Breast epithelium (tissue), 3 donors: Measurements from ENCODE around the gene NUTF2.

ENCODE experiments used
- POLR2AphosphoS5 ChIP-seq, 3 donors: sonication (generic); formaldehyde crosslinking; IDR thresholded peaks; one replicate each; pipeline ENCODE4 v1.6.1; 2017; ENCODE audit warnings: antibody characterized with exemption in 3 of 3
- TF ChIP-seq, protein P1 (sequence below), 3 donors: fragments of 450-650 bp; IDR thresholded peaks; one replicate each; pipeline ENCODE4 v1.5.1; 2016 to 2017; ENCODE audit warnings: antibody characterized with exemption in 3 of 3, mild to moderate bottlenecking in 3 of 3, moderate library complexity in 3 of 3

DNA sequence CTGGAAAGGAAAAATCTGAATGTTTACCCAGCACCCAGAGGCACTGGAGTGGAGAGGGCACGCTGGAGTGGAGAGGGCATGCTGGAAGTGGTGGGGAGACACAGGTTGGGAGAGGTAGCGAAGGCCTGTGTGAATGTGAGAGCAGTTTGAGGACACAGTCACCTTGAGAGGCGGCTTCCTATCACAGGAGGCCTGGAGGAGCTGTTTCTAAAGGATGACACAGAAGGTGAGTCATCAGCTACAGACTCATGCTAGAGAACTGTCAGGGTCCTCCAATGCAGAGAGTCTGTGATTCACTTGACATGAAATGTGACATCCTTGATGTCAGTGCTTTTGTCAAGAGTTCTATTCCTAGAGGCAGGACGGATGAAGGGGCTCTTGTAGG lies 71.1 kb downstream of the NUTF2 start:
- TF ChIP-seq, protein P1, sequence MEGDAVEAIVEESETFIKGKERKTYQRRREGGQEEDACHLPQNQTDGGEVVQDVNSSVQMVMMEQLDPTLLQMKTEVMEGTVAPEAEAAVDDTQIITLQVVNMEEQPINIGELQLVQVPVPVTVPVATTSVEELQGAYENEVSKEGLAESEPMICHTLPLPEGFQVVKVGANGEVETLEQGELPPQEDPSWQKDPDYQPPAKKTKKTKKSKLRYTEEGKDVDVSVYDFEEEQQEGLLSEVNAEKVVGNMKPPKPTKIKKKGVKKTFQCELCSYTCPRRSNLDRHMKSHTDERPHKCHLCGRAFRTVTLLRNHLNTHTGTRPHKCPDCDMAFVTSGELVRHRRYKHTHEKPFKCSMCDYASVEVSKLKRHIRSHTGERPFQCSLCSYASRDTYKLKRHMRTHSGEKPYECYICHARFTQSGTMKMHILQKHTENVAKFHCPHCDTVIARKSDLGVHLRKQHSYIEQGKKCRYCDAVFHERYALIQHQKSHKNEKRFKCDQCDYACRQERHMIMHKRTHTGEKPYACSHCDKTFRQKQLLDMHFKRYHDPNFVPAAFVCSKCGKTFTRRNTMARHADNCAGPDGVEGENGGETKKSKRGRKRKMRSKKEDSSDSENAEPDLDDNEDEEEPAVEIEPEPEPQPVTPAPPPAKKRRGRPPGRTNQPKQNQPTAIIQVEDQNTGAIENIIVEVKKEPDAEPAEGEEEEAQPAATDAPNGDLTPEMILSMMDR (IDR thresholded peaks at IDR 0.05): no peak
- no peak for TF ChIP-seq POLR2AphosphoS5 (IDR thresholded peaks at IDR 0.05)
